NB4 (cell line): Measurements from ENCODE around the gene RHBDD1.

Experiments
- DNase-seq: peaks from one replicate; pipeline ENCODE4 v3.0.0; 2010; ENCODE audit warnings: low read depth
- H3K4me3 ChIP-seq: one replicate; pipeline ENCODE4 v1.5.1; 2011; ENCODE audit warnings: mild to moderate bottlenecking, low read depth, low read length, moderate library complexity
- MYC ChIP-seq: IDR thresholded peaks from 2 replicates; pipeline ENCODE4 v1.6.1; 2011; ENCODE audit warnings: low read depth, low read length
- POLR2A ChIP-seq: IDR thresholded peaks from 2 replicates; pipeline ENCODE4 v1.6.1; 2011; ENCODE audit warnings: mild to moderate bottlenecking; ENCODE audit not compliant: insufficient read length; ENCODE audit errors: extremely low read depth
- TF ChIP-seq, protein P1 (sequence below): IDR thresholded peaks from one replicate; pipeline ENCODE4 v1.5.1; 2012; ENCODE audit warnings: low read depth, low read length
- TF ChIP-seq, protein P2 (sequence below): IDR thresholded peaks from 2 replicates; pipeline ENCODE4 v1.6.1; 2011; ENCODE audit warnings: low read depth, low read length

The RHBDD1 gene

GRCh38 chr2:227004482-227004881 lies 168.6 kb downstream of the RHBDD1 start:
- H3K4me3 ChIP-seq: no peak overlapping the region
- TF ChIP-seq POLR2A (no peak), MYC (no peak)
- TF ChIP-seq, protein P1, sequence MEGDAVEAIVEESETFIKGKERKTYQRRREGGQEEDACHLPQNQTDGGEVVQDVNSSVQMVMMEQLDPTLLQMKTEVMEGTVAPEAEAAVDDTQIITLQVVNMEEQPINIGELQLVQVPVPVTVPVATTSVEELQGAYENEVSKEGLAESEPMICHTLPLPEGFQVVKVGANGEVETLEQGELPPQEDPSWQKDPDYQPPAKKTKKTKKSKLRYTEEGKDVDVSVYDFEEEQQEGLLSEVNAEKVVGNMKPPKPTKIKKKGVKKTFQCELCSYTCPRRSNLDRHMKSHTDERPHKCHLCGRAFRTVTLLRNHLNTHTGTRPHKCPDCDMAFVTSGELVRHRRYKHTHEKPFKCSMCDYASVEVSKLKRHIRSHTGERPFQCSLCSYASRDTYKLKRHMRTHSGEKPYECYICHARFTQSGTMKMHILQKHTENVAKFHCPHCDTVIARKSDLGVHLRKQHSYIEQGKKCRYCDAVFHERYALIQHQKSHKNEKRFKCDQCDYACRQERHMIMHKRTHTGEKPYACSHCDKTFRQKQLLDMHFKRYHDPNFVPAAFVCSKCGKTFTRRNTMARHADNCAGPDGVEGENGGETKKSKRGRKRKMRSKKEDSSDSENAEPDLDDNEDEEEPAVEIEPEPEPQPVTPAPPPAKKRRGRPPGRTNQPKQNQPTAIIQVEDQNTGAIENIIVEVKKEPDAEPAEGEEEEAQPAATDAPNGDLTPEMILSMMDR: no peak
- TF ChIP-seq, protein P2, sequence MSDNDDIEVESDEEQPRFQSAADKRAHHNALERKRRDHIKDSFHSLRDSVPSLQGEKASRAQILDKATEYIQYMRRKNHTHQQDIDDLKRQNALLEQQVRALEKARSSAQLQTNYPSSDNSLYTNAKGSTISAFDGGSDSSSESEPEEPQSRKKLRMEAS: no peak
- no peak for DNase-seq

DNA sequence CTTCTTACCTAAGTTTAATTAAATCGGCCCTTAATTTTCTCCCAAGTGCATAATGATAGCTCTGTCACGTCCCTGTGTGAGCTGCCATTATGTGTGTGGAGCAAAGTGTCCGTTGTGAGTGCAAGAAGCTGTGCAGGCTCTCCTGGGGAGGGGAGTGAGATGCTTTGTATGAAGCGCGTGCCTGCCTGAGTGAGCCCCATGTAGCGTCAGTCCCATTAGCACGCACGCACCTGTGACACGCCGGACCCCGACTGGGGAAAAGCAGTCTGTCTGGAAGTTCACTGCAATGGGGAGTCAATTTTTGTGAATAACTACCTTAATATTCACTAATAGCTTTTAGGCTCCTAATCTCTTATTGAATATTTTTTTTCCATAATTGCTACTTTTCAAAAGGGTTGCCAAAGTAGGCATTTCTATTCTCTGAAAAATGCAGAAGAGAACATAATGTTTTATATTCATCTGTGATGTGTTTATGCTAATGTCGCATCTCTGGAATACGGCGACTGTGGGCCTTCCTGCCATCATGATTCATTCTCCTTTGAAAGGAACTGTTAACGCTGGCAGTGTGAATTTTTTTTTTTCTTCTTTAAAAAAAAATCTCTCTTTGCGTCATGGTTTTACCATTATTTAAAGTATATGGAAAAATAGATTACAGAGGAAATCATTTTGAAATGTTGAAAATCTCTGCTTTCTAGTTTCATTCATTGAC lies 170.5 kb downstream of the RHBDD1 start:
- no peak for TF ChIP-seq POLR2A
- no peak for TF ChIP-seq MYC
- TF ChIP-seq, protein P1: no peak
- H3K4me3 ChIP-seq: no peak overlapping the region
- no peak for DNase-seq

- H3K4me3 ChIP-seq: no peak overlapping the region
- TF ChIP-seq POLR2A: no peak
- DNase-seq: no peak
These were observed 171.3 kb downstream of the RHBDD1 start for GRCh38 chr2:227007148-227007547.

DNA sequence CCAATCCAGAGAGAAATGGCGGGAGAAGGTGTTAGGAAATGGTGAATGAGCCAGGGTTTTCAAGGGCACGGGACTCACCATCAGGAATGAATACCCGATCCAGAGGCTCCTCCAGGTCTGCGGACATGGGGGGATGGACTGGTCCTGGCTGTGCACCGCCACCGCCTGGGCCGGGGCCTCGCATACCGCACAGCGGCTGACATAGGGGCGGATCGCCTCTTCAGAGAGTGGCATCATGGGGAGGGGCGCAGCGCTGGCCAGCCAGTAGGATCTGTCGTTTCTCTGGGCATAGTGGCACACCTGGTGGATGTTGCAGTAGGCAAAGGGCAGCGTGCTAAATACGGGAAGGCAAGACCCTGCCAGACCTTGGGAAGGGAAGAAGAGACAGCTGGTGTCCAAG lies 172.1 kb downstream of the RHBDD1 start:
- DNase-seq: no peak
- TF ChIP-seq, protein P2: no peak
- TF ChIP-seq, protein P1: no peak
- no peak for TF ChIP-seq MYC
- TF ChIP-seq POLR2A: no peak
- no peak overlapping the region for H3K4me3 ChIP-seq

GRCh38 chr2:227010433-227010832 lies 174.6 kb downstream of the RHBDD1 start:
- H3K4me3 ChIP-seq: no peak overlapping the region
- no peak for DNase-seq
- TF ChIP-seq, protein P2: no peak
- TF ChIP-seq MYC: no peak
- no peak for TF ChIP-seq POLR2A
- TF ChIP-seq, protein P1: no peak

DNA sequence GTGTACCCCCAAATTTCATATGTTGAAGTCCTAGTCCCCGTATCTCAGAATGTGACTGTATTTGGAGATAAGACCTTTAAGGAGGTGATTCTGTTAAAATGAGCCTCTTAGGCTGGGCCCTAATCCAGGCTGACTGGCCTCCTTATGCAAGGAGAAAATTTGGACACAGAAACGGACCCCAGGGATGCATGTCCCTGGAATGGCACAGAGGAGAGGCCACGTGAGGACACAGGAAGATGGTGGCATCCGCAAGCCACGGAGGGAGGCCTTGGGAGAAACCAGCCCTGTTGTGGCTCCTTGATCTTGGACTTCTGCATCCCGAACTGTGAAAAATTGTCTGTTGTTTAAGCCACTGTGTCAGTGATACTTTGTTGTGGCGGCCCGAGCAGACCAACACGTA lies 177.5 kb downstream of the RHBDD1 start:
- TF ChIP-seq, protein P1: no peak
- TF ChIP-seq POLR2A (no peak), MYC (no peak)
- TF ChIP-seq, protein P2: no peak
- DNase-seq: no peak
- H3K4me3 ChIP-seq: no peak overlapping the region
